ENCODE data around the gene SOX13. TPM values are rescaled to one million over a fixed set of nuclear protein-coding genes. Genes with fewer than 3 reads are reported as not detected.
A peak's percentile ranks its signal among the peaks of the same experiment; 100 is the strongest.

Gene SOX13
- polyA plus RNA-seq (2013), result 0.46 TPM

- Histone ChIP-seq H3K36me3 (ENCODE audit: control insufficient read depth in 4 of 4, insufficient read depth in 4 of 4, low read length in 3 of 4) (no peaks in the 10 kb centered on the region), H3K4me1 (ENCODE audit: control extremely low read depth in 1 of 4, control insufficient read depth in 4 of 4, insufficient read depth in 4 of 4, low read length in 3 of 4) (peaks cover 0 to 26% (median 22%) of the 10 kb centered on the region in 4 experiments), H3K4me3 (ENCODE audit: control insufficient read depth in 1 of 7, extremely low read depth in 1 of 7, insufficient read depth in 4 of 7, low read depth in 2 of 7, low read length in 6 of 7) (peak within 1 kb of the TSS; percentile 30 to 78 (median 62)), H3K27ac (ENCODE audit: insufficient read depth in 1 of 2, low read depth in 1 of 2, low read length in 2 of 2, poor library complexity in 1 of 2, severe bottlenecking in 2 of 2) (no peak within 1 kb of the TSS), H3K9me3 (ENCODE audit: control extremely low read depth in 1 of 5, control insufficient read depth in 4 of 5, insufficient read depth in 2 of 5, low read depth in 1 of 5, low read length in 4 of 5) (no peaks in the 10 kb centered on the region), H3K27me3 (replicated peaks in 2 of 5; ENCODE audit: control insufficient read depth in 4 of 5, insufficient read depth in 5 of 5, low read length in 4 of 5) (peaks cover 8 to 74% (median 32%) of the 10 kb centered on the region in 5 experiments)
- 0% methylated on average over 67 of the region's 89 CpGs for WGBS (ENCODE audit: insufficient coverage)
- CTCF ChIA-PET, result interaction anchor here (1.2 to 1.4 kb wide), 2 partner anchors 31 to 189 kb away, joined by 3 to 4 read pairs; no protein-coding TSS in a partner anchor
- POLR2A ChIA-PET, result no interaction called here
- peak; percentile 36 to 69 (median 56) for DNase-seq
Observed at GRCh38 chr1:204072931-204073836, at the start of gene SOX13. Gene SOX13, plus strand, starts transcription at chr1:204073115. Its CDS starts 39,801 bp downstream, at chr1:204112916.

GRCh38 chr1:204025917-204026707 lies 46.8 kb upstream of the SOX13 start:
- DNase-seq, result no peak
- ChIA-PET POLR2A (interaction anchor here (0.6 kb wide), 1 partner anchor 9 kb away, joined by 3 read pairs; no protein-coding TSS in a partner anchor), CTCF (no interaction called here)
- WGBS (ENCODE audit: insufficient coverage), result 62% methylated on average over 15 of the region's 17 CpGs
- H3K4me3 ChIP-seq (ENCODE audit: control insufficient read depth in 1 of 7, extremely low read depth in 1 of 7, insufficient read depth in 4 of 7, low read depth in 2 of 7, low read length in 6 of 7), result no peak overlapping the region
- H3K36me3 ChIP-seq (ENCODE audit: control insufficient read depth in 4 of 4, insufficient read depth in 4 of 4, low read length in 3 of 4), result no peaks in the 10 kb centered on the region
- H3K27me3 ChIP-seq (replicated peaks in 2 of 5; ENCODE audit: control insufficient read depth in 4 of 5, insufficient read depth in 5 of 5, low read length in 4 of 5), result peaks cover 0 to 19% (median 15%) of the 10 kb centered on the region in 5 experiments
- no peak overlapping the region for H3K27ac ChIP-seq (ENCODE audit: insufficient read depth in 1 of 2, low read depth in 1 of 2, low read length in 2 of 2, poor library complexity in 1 of 2, severe bottlenecking in 2 of 2)
- H3K9me3 ChIP-seq (ENCODE audit: control extremely low read depth in 1 of 5, control insufficient read depth in 4 of 5, insufficient read depth in 2 of 5, low read depth in 1 of 5, low read length in 4 of 5), result no peaks in the 10 kb centered on the region
- H3K4me1 ChIP-seq (ENCODE audit: control extremely low read depth in 1 of 4, control insufficient read depth in 4 of 4, insufficient read depth in 4 of 4, low read length in 3 of 4), result peaks cover 0 to under 1% (median 0%) of the 10 kb centered on the region in 4 experiments

- Histone ChIP-seq H3K27ac (ENCODE audit: insufficient read depth in 1 of 2, low read depth in 1 of 2, low read length in 2 of 2, poor library complexity in 1 of 2, severe bottlenecking in 2 of 2) (no peak overlapping the region), H3K4me1 (ENCODE audit: control extremely low read depth in 1 of 4, control insufficient read depth in 4 of 4, insufficient read depth in 4 of 4, low read length in 3 of 4) (peaks cover 0 to 9% (median 5%) of the 10 kb centered on the region in 4 experiments), H3K36me3 (ENCODE audit: control insufficient read depth in 4 of 4, insufficient read depth in 4 of 4, low read length in 3 of 4) (no peaks in the 10 kb centered on the region), H3K4me3 (ENCODE audit: control insufficient read depth in 1 of 7, extremely low read depth in 1 of 7, insufficient read depth in 4 of 7, low read depth in 2 of 7, low read length in 6 of 7) (no peak overlapping the region), H3K9me3 (ENCODE audit: control extremely low read depth in 1 of 5, control insufficient read depth in 4 of 5, insufficient read depth in 2 of 5, low read depth in 1 of 5, low read length in 4 of 5) (no peaks in the 10 kb centered on the region), H3K27me3 (replicated peaks in 2 of 5; ENCODE audit: control insufficient read depth in 4 of 5, insufficient read depth in 5 of 5, low read length in 4 of 5) (peaks cover 0 to 19% (median 14%) of the 10 kb centered on the region in 5 experiments)
- POLR2A ChIA-PET, result no interaction called here
- CTCF ChIA-PET, result interaction anchor here (1.1 to 1.6 kb wide), 2 partner anchors 102 to 156 kb away, joined by 4 read pairs; no protein-coding TSS in a partner anchor
- WGBS (ENCODE audit: insufficient coverage), result 100% methylated on average over 1 of the region's 3 CpGs
- DNase-seq, result no peak
Observed at GRCh38 chr1:204027446-204027845, 45.5 kb upstream of the SOX13 start.

- H3K4me1 ChIP-seq (ENCODE audit: control extremely low read depth in 1 of 4, control insufficient read depth in 4 of 4, insufficient read depth in 4 of 4, low read length in 3 of 4), result peaks cover 0 to 9% (median 5%) of the 10 kb centered on the region in 4 experiments
- H3K36me3 ChIP-seq (ENCODE audit: control insufficient read depth in 4 of 4, insufficient read depth in 4 of 4, low read length in 3 of 4), result no peaks in the 10 kb centered on the region
- no peak overlapping the region for H3K27ac ChIP-seq (ENCODE audit: insufficient read depth in 1 of 2, low read depth in 1 of 2, low read length in 2 of 2, poor library complexity in 1 of 2, severe bottlenecking in 2 of 2)
- CTCF ChIA-PET, result no interaction called here
- POLR2A ChIA-PET, result no interaction called here
- WGBS (ENCODE audit: insufficient coverage), result 99% methylated on average over 11 of the region's 11 CpGs
- DNase-seq, result no peak
- H3K9me3 ChIP-seq (ENCODE audit: control extremely low read depth in 1 of 5, control insufficient read depth in 4 of 5, insufficient read depth in 2 of 5, low read depth in 1 of 5, low read length in 4 of 5), result no peaks in the 10 kb centered on the region
- peaks cover 0 to 21% (median 15%) of the 10 kb centered on the region in 5 experiments for H3K27me3 ChIP-seq (replicated peaks in 2 of 5; ENCODE audit: control insufficient read depth in 4 of 5, insufficient read depth in 5 of 5, low read length in 4 of 5)
- no peak overlapping the region for H3K4me3 ChIP-seq (ENCODE audit: control insufficient read depth in 1 of 7, extremely low read depth in 1 of 7, insufficient read depth in 4 of 7, low read depth in 2 of 7, low read length in 6 of 7)
Observed at GRCh38 chr1:204029016-204029415, 43.9 kb upstream of the SOX13 start.

DNA sequence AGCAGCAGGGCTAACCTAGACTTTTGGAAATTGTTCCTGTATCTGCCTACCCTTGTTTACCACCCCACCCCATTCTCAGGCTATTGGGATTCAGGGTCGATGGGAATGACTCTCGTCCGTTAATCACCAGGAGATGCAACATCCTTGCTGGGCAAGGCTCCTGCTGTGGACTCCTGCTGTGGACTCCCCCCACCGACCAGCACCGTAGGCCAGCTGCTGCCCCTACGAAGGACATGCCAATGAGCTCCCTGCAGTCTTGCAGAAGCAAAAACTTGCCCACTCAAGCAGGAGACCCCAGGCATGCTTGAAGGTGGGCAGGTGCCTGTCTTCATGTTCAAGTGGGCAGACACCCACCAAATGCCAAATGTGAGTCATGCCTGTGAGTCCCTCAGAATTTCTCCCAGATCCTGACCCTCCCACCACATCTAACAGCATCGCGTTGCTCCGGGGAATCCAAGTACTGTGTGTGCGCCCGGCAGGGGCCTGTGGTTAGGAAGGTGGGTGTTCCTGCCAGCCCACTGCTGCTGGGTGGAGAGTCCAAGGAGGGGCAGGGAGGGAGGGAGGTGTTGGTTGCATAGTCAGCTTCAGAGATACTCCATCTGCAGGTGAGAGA lies 41.7 kb upstream of the SOX13 start:
- no peaks in the 10 kb centered on the region for H3K36me3 ChIP-seq (ENCODE audit: control insufficient read depth in 4 of 4, insufficient read depth in 4 of 4, low read length in 3 of 4)
- POLR2A ChIA-PET, result no interaction called here

DNA sequence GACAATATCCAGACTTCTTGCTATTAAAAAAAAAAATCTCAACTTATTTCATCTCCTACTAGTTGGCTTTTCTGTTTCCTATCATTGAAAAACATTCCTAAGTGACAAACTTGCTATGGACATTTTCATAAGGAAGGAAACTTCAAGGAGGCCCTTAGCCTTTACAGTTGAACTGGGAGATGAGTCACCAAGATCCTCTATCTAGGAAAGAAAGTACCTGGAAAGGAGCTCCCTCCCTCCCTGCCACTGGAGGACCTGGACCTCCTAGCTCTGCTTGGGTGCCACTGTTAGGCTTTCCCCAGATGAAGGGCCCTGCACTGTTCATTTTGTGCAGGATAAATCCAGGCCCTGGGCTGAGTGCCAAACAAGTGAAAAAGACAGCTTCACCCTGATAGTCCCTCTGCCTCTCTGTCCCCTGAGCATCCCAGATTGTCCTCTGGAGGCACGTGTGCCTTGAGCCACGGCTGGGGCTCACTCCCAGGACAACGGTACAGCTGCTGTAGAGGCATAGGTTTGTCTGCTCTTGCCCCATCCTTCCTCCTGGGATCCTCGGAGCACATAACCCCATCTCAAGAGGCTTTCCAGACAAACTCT lies 40.2 kb upstream of the SOX13 start:
- H3K4me3 ChIP-seq (ENCODE audit: control insufficient read depth in 1 of 7, extremely low read depth in 1 of 7, insufficient read depth in 4 of 7, low read depth in 2 of 7, low read length in 6 of 7), result no peak overlapping the region
- POLR2A ChIA-PET, result no interaction called here
- CTCF ChIA-PET, result interaction anchor here (1.1 kb wide), 1 partner anchor 36 kb away, joined by 3 read pairs; no protein-coding TSS in a partner anchor
- no peaks in the 10 kb centered on the region for H3K9me3 ChIP-seq (ENCODE audit: control extremely low read depth in 1 of 5, control insufficient read depth in 4 of 5, insufficient read depth in 2 of 5, low read depth in 1 of 5, low read length in 4 of 5)
- H3K36me3 ChIP-seq (ENCODE audit: control insufficient read depth in 4 of 4, insufficient read depth in 4 of 4, low read length in 3 of 4), result no peaks in the 10 kb centered on the region
- H3K27me3 ChIP-seq (replicated peaks in 2 of 5; ENCODE audit: control insufficient read depth in 4 of 5, insufficient read depth in 5 of 5, low read length in 4 of 5), result peaks cover 0 to 11% (median 0%) of the 10 kb centered on the region in 5 experiments
- no peak for DNase-seq
- WGBS (ENCODE audit: insufficient coverage), result 100% methylated on average over 3 of the region's 4 CpGs
- H3K27ac ChIP-seq (ENCODE audit: insufficient read depth in 1 of 2, low read depth in 1 of 2, low read length in 2 of 2, poor library complexity in 1 of 2, severe bottlenecking in 2 of 2), result no peak overlapping the region
- peaks cover 0 to 9% (median 5%) of the 10 kb centered on the region in 4 experiments for H3K4me1 ChIP-seq (ENCODE audit: control extremely low read depth in 1 of 4, control insufficient read depth in 4 of 4, insufficient read depth in 4 of 4, low read length in 3 of 4)

More for the DNA sequence above, 41.7 kb upstream of the SOX13 start:
- peak in 2 of 3 donors; percentile 17 to 27 for DNase-seq
- peaks cover 0 to 14% (median 6%) of the 10 kb centered on the region in 5 experiments for H3K27me3 ChIP-seq (replicated peaks in 2 of 5; ENCODE audit: control insufficient read depth in 4 of 5, insufficient read depth in 5 of 5, low read length in 4 of 5)
- CTCF ChIA-PET, result no interaction called here
- no peak overlapping the region for H3K4me3 ChIP-seq (ENCODE audit: control insufficient read depth in 1 of 7, extremely low read depth in 1 of 7, insufficient read depth in 4 of 7, low read depth in 2 of 7, low read length in 6 of 7)
- no peak overlapping the region for H3K27ac ChIP-seq (ENCODE audit: insufficient read depth in 1 of 2, low read depth in 1 of 2, low read length in 2 of 2, poor library complexity in 1 of 2, severe bottlenecking in 2 of 2)
- 76% methylated on average over 7 of the region's 11 CpGs for WGBS (ENCODE audit: insufficient coverage)
- no peaks in the 10 kb centered on the region for H3K9me3 ChIP-seq (ENCODE audit: control extremely low read depth in 1 of 5, control insufficient read depth in 4 of 5, insufficient read depth in 2 of 5, low read depth in 1 of 5, low read length in 4 of 5)
- peaks cover 0 to 9% (median 5%) of the 10 kb centered on the region in 4 experiments for H3K4me1 ChIP-seq (ENCODE audit: control extremely low read depth in 1 of 4, control insufficient read depth in 4 of 4, insufficient read depth in 4 of 4, low read length in 3 of 4)

Data from common myeloid progenitor, CD34-positive (primary cell).